Suprapubic skin (tissue), 4 donors: ENCODE results near the gene STX2. TPM values are rescaled to one million over a fixed set of nuclear protein-coding genes. Genes with fewer than 3 reads are reported as not detected.
A peak's percentile ranks its signal among the peaks of the same experiment; 100 is the strongest.

Experiments used
- DNase-seq, 2 donors: peaks; one replicate each; pipeline ENCODE4 v3.0.0-alpha.2; 2019; ENCODE audit warnings: low spot score in 2 of 2
- H3K27ac ChIP-seq: fragments of 200-600 bp; sonication (generic); one replicate; pipeline ENCODE4 v1.5.1; 2019
- H3K27me3 ChIP-seq: fragments of 200-600 bp; sonication (generic); one replicate; pipeline ENCODE4 v1.5.1; 2019
- H3K36me3 ChIP-seq: fragments of 200-600 bp; sonication (generic); one replicate; pipeline ENCODE4 v1.5.1; 2019
- H3K4me1 ChIP-seq: fragments of 200-600 bp; sonication (generic); one replicate; pipeline ENCODE4 v1.5.1; 2019
- H3K4me3 ChIP-seq: fragments of 200-600 bp; sonication (generic); one replicate; pipeline ENCODE4 v1.5.1; 2019; ENCODE audit warnings: mild to moderate bottlenecking
- H3K9me3 ChIP-seq: fragments of 200-600 bp; sonication (generic); one replicate; pipeline ENCODE4 v1.5.1; 2019
- EP300 ChIP-seq: sonication (generic); formaldehyde crosslinking; IDR thresholded peaks from one replicate; pipeline ENCODE4 v1.6.1; 2017; ENCODE audit warnings: antibody characterized with exemption
- POLR2A ChIP-seq, 2 donors: fragments of 450-650 bp; IDR thresholded peaks; one replicate each; pipeline ENCODE4 v1.6.1; 2017; ENCODE audit warnings: antibody characterized with exemption in 2 of 2, mild to moderate bottlenecking in 2 of 2, moderate library complexity in 2 of 2
- POLR2AphosphoS5 ChIP-seq, 3 donors: sonication (generic); formaldehyde crosslinking; IDR thresholded peaks; one replicate each; pipeline ENCODE4 v1.6.1; 2017; ENCODE audit warnings: antibody characterized with exemption in 3 of 3
- WGBS: methylation state at CpG from one replicate; pipeline ENCODE4 v1.1.5; 2018; 5-methylcytosine and 5-hydroxymethylcytosine counted together
- total RNA-seq, 4 donors: library from RNA; depleted of rRNA; stranded (reverse); fragments of >200 nt; gene quantifications; one replicate each; pipeline ENCODE4 v1.1.0, GENCODE V29; 2016
- TF ChIP-seq, protein P1 (sequence below), 2 donors: fragments of 200-600 bp in 1 of 2; fragments of 450-650 bp in 1 of 2; sonication (generic) in 1 of 2; IDR thresholded peaks; one replicate each; pipeline ENCODE4 v1.5.1; 2016 to 2019; ENCODE audit warnings: antibody characterized with exemption in 2 of 2, mild to moderate bottlenecking in 1 of 2, moderate library complexity in 1 of 2

STX2 gene
- total RNA-seq, 4 donors from 2014 or later, result 2.9 to 7.2 (median 4.4) TPM

DNA sequence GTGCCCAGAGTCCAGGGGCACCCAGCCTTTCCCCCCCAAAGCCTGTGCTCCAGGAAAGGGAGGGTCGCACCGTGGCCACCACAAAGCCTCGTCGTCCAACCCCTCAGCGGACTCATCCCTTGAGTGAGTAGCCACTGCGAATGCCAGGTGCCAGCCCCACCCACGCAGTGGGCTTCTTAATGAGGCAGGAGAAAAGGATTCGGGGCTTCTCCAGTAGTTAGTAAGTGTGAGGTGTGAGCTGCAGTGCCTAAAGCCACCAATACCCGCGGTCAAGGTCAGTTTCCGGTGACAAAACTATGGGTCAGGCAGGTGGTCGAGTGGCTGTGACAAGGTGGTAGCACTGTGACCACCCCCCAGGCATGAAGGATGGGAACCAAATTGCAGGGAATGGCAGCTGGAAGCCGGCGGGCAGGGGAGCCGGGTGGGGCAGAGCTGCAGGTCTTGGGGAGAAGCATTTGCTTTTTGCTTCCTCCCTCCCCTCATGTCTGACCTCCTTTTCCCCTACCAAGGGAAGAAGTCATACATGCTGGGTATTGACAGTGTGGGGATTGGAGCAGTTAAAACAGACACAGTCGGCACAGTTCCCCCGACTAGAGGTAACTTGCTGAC, 40.8 kb upstream of the STX2 start:
- WGBS, result 67% methylated on average over 9 of the region's 17 CpGs
- Histone ChIP-seq H3K9me3 (no peaks in the 10 kb centered on the region), H3K4me3 (peak overlapping the region; percentile 30), H3K27ac (no peak overlapping the region), H3K4me1 (no peaks in the 10 kb centered on the region), H3K27me3 (no peaks in the 10 kb centered on the region), H3K36me3 (peaks cover 21% of the 10 kb centered on the region)
- no peak for DNase-seq
- no peak for TF ChIP-seq POLR2AphosphoS5 (IDR thresholded peaks at IDR 0.05)

DNA sequence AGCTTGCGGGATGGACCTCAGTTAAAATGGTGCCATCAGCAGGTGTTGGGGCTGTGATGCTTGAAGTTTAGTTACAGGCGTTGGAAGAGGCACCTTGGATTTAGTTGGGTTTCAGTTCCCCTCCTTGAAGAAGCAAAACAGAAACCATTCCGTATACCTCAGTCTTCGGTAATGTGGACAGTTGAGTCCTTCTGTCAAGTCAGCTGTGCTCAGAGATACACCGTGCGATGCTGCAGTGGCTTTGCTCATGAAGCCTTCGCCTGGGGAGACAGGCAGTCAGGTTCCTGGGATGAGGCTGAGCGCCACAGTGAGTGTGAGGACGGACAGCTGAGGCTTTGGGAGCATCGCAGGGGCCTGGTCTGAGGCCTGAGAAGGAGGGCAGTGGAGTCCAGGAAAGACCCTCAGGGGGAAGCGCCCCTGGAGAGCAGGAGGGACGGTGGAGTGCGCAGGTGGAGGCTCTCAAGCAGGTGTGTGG, 40.2 kb upstream of the STX2 start:
- Histone ChIP-seq H3K27ac (no peak overlapping the region), H3K4me1 (no peaks in the 10 kb centered on the region), H3K27me3 (no peaks in the 10 kb centered on the region), H3K36me3 (peaks cover 28% of the 10 kb centered on the region), H3K9me3 (no peaks in the 10 kb centered on the region), H3K4me3 (no peak overlapping the region)
- no peak for TF ChIP-seq POLR2A (IDR thresholded peaks at IDR 0.05)
- no peak for TF ChIP-seq POLR2AphosphoS5 (IDR thresholded peaks at IDR 0.05)
- TF ChIP-seq EP300, result no peak
- TF ChIP-seq, protein P1, sequence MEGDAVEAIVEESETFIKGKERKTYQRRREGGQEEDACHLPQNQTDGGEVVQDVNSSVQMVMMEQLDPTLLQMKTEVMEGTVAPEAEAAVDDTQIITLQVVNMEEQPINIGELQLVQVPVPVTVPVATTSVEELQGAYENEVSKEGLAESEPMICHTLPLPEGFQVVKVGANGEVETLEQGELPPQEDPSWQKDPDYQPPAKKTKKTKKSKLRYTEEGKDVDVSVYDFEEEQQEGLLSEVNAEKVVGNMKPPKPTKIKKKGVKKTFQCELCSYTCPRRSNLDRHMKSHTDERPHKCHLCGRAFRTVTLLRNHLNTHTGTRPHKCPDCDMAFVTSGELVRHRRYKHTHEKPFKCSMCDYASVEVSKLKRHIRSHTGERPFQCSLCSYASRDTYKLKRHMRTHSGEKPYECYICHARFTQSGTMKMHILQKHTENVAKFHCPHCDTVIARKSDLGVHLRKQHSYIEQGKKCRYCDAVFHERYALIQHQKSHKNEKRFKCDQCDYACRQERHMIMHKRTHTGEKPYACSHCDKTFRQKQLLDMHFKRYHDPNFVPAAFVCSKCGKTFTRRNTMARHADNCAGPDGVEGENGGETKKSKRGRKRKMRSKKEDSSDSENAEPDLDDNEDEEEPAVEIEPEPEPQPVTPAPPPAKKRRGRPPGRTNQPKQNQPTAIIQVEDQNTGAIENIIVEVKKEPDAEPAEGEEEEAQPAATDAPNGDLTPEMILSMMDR (IDR thresholded peaks at IDR 0.05), result no peak
- WGBS, result 92% methylated on average over 13 of the region's 13 CpGs
- no peak for DNase-seq

DNA sequence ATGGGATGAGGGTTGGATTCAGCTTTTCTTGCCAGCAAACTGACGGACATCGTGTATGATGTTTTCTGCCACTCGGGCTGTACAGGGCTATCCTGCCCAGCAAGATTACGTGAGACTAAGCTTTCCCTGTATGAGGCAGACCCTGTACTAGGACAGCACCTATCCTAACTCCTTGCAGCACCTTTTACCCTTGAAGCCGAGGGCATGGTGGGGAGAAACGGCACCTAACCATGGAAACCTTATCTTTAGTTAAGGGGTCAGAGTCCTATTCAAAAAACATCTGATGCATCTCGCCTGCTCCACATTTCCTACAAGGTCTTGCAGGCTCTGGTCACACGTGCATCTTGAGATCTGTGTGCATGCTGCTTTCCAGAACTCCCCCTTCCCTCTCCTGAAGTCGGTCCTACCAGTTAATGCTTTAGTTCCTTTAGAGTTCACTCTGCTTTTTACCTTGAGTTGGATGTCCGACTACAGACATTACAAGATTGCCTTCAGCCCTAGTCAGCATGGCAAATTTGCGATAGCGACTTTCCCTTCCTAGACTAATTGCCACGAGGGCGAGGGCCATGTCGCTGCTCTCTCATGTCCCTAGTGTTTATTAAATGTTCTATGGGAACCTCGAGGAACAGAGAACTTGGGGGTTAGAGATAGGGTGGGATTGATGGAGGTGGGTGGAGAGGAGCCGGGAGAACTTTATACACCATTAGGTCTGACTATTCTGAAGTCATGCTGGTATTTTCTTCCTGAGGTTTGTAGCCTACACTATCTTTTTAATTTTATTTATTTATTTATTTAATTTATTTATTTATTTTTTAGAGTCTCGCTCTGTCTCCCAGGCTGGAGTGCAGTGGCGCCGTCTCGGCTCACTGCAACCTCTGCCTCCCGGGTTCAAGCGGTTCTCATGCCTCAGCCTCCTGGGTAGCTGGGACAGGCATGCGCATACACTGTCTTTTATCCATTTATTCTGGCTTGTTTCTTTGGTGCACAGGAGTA, 39.4 kb upstream of the STX2 start:
- H3K9me3 ChIP-seq, result no peaks in the 10 kb centered on the region
- peaks cover 6% of the 10 kb centered on the region for H3K4me1 ChIP-seq
- no peaks in the 10 kb centered on the region for H3K27me3 ChIP-seq
- DNase-seq, result no peak
- peaks cover 35% of the 10 kb centered on the region for H3K36me3 ChIP-seq
- TF ChIP-seq POLR2A (IDR thresholded peaks at IDR 0.05) (no peak), EP300 (no peak)
- TF ChIP-seq, protein P1 (IDR thresholded peaks at IDR 0.05), result no peak
- H3K27ac ChIP-seq, result no peak overlapping the region
- 76% methylated on average over 24 of the region's 24 CpGs for WGBS
- no peak overlapping the region for H3K4me3 ChIP-seq

DNA sequence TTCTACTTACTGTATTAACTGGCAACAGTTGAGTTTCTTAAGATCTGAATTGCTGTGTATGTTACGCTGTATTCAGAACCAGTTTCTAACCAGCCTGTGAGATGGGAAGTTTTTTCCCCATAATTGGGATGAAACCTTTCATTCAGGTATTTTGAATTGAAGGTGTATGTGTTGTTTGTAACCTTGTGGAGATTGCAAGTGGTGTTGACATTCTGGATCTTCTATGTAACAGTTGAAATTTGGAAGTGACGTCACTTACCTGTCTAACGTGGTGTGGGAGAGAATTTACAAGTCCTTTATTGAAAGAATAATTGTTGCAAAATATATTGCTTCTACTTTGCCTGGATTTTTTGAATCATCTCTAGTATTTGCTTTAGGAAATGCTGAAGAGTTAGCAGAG, 38.3 kb upstream of the STX2 start:
- no peaks in the 10 kb centered on the region for H3K9me3 ChIP-seq
- WGBS, result 85% methylated on average over 3 of the region's 3 CpGs
- no peak for DNase-seq
- no peak for TF ChIP-seq POLR2A (IDR thresholded peaks at IDR 0.05)
- TF ChIP-seq, protein P1 (IDR thresholded peaks at IDR 0.05), result no peak
- TF ChIP-seq POLR2AphosphoS5 (IDR thresholded peaks at IDR 0.05), result no peak
- no peak for TF ChIP-seq EP300
- no peak overlapping the region for H3K27ac ChIP-seq
- H3K4me3 ChIP-seq, result no peak overlapping the region
- no peaks in the 10 kb centered on the region for H3K27me3 ChIP-seq
- H3K4me1 ChIP-seq, result peaks cover 18% of the 10 kb centered on the region
- H3K36me3 ChIP-seq, result peaks cover 35% of the 10 kb centered on the region

DNA sequence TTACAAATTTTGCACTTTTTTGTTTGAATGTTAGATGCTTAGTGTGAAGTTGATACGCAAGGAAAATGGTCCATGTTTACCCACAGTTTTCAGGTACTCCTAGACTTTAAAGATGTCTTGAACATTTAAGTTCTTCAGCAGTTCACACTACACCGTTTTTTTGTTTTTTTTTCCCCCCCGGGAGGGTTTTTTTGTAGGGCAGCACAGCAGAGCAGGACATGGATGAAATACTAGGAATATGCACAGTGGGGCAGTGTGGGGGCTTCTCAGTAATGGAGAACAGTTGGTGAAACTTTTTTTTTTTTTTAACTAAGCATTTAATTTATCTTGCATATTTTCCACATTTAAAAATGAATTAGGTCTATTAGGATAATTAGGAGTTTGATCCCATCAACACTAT, 37.7 kb upstream of the STX2 start:
- H3K27me3 ChIP-seq, result no peaks in the 10 kb centered on the region
- WGBS, result 69% methylated on average over 3 of the region's 3 CpGs
- peaks cover 18% of the 10 kb centered on the region for H3K4me1 ChIP-seq
- H3K27ac ChIP-seq, result no peak overlapping the region
- H3K9me3 ChIP-seq, result no peaks in the 10 kb centered on the region
- no peak for DNase-seq
- TF ChIP-seq, protein P1 (IDR thresholded peaks at IDR 0.05), result no peak
- TF ChIP-seq EP300 (no peak), POLR2A (IDR thresholded peaks at IDR 0.05) (no peak), POLR2AphosphoS5 (IDR thresholded peaks at IDR 0.05) (no peak)
- peaks cover 35% of the 10 kb centered on the region for H3K36me3 ChIP-seq
- H3K4me3 ChIP-seq, result no peak overlapping the region
